GM18505 (cell line): ENCODE measurements around the gene DHPS.
A peak's percentile ranks its signal among the peaks of the same experiment; 100 is the strongest.

Source experiments
- ATAC-seq: cut with Tn5 transposase; IDR thresholded peaks from one replicate; pipeline ENCODE4 v1.9.1; 2021; ENCODE audit not compliant: unreplicated experiment
- POLR2A ChIP-seq: IDR thresholded peaks from 4 replicates; pipeline ENCODE4 v1.6.1; 2011; ENCODE audit warnings: borderline replicate concordance; ENCODE audit not compliant: insufficient read depth, insufficient read length; ENCODE audit errors: extremely low read depth

The DHPS gene

DNA sequence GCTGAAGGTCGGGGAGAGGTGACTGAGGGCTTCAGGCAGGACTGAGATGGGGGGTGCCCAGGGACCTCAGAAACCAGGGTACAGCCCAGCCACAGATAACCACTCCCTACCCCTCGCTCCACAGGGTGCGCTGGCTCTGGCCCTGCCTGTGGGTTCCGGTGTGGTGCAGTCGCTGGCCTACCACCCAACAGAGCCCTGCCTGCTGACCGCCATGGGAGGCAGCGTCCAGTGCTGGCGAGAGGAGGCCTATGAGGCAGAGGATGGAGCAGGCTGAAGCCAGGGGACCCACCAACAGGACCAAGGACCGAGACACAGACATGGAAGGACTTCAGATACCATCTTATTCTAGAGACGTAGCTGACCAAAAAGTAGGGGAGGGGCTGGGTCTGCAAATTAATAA, 6.3 kb downstream of the DHPS start:
- ATAC-seq = no peak
- peak; percentile 8 for TF ChIP-seq POLR2A

GRCh38 chr19:12672744-12673143, 8.9 kb downstream of the DHPS start:
- ATAC-seq = no peak
- no peak for TF ChIP-seq POLR2A

GRCh38 chr19:12670159-12670928, 11.3 kb downstream of the DHPS start:
- ATAC-seq = no peak
- TF ChIP-seq POLR2A = peak; percentile 19

- TF ChIP-seq POLR2A = peak; percentile 78
- ATAC-seq = no peak
Measured at GRCh38 chr19:12669270-12670158, 12.2 kb downstream of the DHPS start.

DNA sequence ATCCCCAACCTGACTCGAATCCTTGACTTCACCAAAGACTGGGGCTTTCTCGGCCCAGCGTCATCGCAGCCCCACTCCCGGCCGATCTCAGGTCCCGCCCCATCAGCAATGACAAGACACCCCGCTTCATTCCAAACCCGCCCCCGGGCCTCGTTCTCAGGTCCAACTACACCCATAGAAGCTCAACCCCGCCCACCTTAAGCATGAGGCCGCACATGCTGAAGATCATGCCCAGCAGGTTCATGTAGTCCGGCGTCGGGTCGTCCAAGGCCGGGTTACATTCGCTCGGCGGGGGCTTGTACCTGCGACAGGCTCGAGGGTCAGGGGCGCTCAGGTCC, 12.8 kb downstream of the DHPS start:
- TF ChIP-seq POLR2A = no peak
- no peak for ATAC-seq

GRCh38 chr19:12668346-12668745, 13.3 kb downstream of the DHPS start:
- no peak for TF ChIP-seq POLR2A
- ATAC-seq = no peak

DNA sequence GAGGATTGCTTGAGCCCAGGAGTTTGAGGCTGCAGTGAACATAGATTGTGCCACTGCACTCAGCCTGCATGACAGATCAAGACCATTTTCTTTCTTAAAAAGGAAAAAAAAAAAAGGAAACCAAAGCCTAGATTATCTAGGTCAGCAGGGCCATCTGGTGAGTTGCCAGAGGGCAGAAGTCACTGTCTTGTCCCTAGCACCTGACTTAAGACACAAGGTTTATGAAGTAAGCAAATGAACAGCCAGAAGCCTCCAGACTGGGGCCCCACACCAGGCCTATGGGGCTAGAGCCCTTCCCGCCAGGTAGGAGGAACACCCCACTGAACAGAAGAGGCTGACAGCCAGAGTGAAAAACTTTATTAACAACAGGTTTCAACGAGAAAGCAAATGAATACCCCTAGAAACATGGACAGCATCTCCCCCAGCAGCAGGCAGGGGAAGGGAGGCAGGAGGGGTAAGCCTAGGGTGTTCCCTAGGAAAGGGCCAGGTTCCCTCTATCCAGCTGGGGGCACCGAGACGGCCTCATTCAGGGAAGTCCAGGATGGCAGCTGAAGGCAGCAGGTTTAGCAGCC, 13.9 kb downstream of the DHPS start:
- no peak for TF ChIP-seq POLR2A
- no peak for ATAC-seq

- no peak for ATAC-seq
- peak; percentile 72 for TF ChIP-seq POLR2A
Measured at GRCh38 chr19:12666265-12667048, 15.2 kb downstream of the DHPS start, which contains the start of the genes MAN2B1 and WDR83. MAN2B1 (minus strand) TSS chr19:12666742; CDS start chr19:12666701, 41 bp downstream. WDR83 (plus strand) TSS chr19:12666807; CDS start chr19:12669791, 2,984 bp downstream.

GRCh38 chr19:12665671-12666264, 15.9 kb downstream of the DHPS start:
- no peak for TF ChIP-seq POLR2A
- no peak for ATAC-seq

GRCh38 chr19:12665281-12665573, 16.5 kb downstream of the DHPS start:
- ATAC-seq = no peak
- TF ChIP-seq POLR2A = peak; percentile 51

DNA sequence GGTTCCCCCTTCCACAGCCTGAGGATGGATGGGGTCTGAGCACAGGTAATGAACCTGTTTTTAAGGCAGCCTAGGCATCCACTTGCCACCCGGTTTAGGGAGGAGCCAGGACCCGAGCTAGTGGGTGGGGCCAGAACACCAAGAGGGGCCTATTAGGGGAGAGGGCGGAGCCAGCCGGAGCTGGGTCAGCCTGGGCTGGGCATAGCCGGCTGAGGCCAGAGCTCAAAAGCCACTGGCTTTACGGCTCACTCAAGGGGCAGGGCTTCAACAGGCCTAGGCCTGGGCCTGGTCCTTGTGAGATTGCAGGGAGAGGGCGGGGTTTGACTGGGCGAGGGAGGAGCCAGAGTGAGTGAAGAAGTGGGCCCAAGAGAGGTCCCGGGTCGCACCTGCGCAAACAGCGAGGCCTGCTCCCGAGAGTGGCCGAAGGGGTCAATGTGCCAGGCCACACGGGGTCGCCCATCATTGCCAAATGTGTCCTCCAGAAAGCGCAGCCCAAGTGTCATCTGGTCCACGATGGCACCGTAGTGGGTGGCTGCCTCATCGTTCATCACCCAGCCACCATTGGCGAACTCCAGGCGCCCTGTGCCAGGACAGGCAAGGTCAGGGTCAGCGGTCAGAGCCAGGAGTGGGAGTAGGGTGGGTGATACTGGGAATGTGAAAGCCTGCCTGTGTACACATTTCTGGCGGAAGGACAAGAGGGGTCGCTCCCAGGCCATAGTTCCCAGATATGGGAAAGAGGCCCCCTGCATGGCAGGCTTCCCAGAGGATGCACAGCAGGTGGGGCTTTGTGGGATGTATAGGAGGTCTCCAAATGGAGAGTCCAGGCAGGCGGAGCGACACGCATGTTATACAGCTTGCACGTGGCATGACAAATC, 17.0 kb downstream of the DHPS start:
- ATAC-seq = no peak
- TF ChIP-seq POLR2A = no peak

DNA sequence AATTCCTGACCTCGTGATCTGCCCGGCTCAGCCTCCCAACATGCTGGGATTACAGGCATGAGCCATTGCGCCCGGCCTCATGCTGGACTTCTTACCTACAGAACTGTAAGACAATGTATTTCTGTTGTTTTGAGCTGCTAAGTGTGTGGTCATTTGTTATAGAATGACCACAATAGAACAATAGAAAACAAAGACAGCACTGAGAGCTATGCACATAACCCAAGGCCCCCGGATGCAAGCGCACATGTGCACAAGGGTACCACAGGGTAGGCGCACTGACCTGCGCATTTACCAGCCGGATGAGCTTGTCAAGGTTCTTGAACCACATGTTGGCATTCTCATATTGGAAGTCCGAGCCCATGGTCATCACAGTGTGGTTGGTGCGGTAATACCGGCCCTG, 20.7 kb downstream of the DHPS start:
- TF ChIP-seq POLR2A = no peak
- ATAC-seq = no peak
